DOHH2 (cell line): ENCODE data around the gene MYO1B.

Experiments
- EZH2phosphoT487 ChIP-seq: fragments of 200-600 bp; sonication (generic); IDR thresholded peaks from 2 replicates; pipeline ENCODE4 v1.6.1; 2017; ENCODE audit warnings: borderline replicate concordance, mild to moderate bottlenecking, antibody characterized with exemption, low read length, moderate library complexity, mixed read lengths
- TF ChIP-seq, protein P1 (sequence below): fragments of 200-600 bp; sonication (generic); IDR thresholded peaks from one replicate; pipeline ENCODE4 v1.5.1; 2014; ENCODE audit warnings: antibody characterized with exemption, mild to moderate bottlenecking, low read depth, low read length; ENCODE audit not compliant: poor library complexity, severe bottlenecking

DNA sequence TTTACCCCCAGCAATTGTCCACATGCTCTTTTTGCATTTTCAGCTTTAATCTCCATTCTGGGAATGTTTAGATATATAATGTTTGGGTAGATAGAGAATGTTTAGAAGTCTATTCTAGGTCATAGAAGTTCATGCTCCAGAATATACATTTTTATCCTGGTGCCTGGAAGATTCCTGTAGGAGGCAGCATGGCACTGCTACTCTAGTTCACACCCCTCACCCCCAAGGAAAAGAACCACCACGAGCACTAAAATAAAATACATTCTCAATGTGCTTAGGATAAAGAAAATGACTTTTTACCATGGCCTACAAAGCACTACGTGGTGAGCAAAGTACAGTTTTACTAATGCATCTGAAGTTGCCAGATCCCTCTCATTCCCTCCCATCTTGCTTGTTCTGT lies 53.8 kb downstream of the MYO1B start:
- TF ChIP-seq, protein P1, sequence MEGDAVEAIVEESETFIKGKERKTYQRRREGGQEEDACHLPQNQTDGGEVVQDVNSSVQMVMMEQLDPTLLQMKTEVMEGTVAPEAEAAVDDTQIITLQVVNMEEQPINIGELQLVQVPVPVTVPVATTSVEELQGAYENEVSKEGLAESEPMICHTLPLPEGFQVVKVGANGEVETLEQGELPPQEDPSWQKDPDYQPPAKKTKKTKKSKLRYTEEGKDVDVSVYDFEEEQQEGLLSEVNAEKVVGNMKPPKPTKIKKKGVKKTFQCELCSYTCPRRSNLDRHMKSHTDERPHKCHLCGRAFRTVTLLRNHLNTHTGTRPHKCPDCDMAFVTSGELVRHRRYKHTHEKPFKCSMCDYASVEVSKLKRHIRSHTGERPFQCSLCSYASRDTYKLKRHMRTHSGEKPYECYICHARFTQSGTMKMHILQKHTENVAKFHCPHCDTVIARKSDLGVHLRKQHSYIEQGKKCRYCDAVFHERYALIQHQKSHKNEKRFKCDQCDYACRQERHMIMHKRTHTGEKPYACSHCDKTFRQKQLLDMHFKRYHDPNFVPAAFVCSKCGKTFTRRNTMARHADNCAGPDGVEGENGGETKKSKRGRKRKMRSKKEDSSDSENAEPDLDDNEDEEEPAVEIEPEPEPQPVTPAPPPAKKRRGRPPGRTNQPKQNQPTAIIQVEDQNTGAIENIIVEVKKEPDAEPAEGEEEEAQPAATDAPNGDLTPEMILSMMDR, result no peak
- no peak for TF ChIP-seq EZH2phosphoT487
